ENCODE data around the gene TCF4. TPM values are rescaled to one million over a fixed set of nuclear protein-coding genes. Genes with fewer than 3 reads are reported as not detected.

The TCF4 gene
- polyA plus RNA-seq, 1 donor (not counting 4 experiments of a cell fraction or from before 2014, with no cell fraction given): 9.7 TPM

DNA sequence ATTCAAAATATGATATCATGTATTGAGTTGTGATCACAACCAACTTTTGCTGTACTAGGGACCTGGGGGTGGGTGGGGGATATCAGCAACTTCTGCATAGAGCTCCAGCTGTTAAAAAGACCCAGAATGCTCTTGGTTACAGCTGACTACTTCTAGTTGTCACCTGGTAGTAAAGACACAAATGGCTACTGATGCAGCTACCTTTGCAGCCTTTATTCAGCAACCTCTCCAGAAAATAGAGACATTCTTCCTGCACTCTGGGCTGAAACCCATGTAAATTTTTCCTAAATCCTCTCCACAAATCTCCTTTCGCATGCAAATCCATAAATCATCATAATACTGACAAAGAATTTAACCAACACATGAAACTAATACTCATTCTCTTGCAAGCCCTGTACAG lies 238.3 kb downstream of the TCF4 start:
- H3K79me2 ChIP-seq (ENCODE audit: control insufficient read depth, insufficient read depth, low read length): no peaks in the 10 kb centered on the region
- H3K27ac ChIP-seq (ENCODE audit: control insufficient read depth, insufficient read depth, low read length): no peak overlapping the region
- no peak overlapping the region for H2AFZ ChIP-seq (ENCODE audit: control insufficient read depth, low read length)
- no peaks in the 10 kb centered on the region for H3K9me1 ChIP-seq (ENCODE audit: control insufficient read depth, extremely low read depth, insufficient read depth, low read length)
- H3K4me1 ChIP-seq (ENCODE audit: control insufficient read depth, extremely low read depth, insufficient read depth, low read length): no peaks in the 10 kb centered on the region
- DNase-seq (ENCODE audit: low read depth, low spot score) (no peak), FAIRE-seq (no peak)
- dilution Hi-C loops (cut with MboI; ENCODE audit: extremely low pct_ligation_motif_present, low sequenced_read_pairs): no loop called here
- no peaks in the 10 kb centered on the region for H3K9me3 ChIP-seq (ENCODE audit: control insufficient read depth, low read depth, low read length)
- no peaks in the 10 kb centered on the region for H3K27me3 ChIP-seq (ENCODE audit: control insufficient read depth, extremely low read depth, insufficient read depth, low read length)
- H3K4me2 ChIP-seq (ENCODE audit: control insufficient read depth, extremely low read depth, insufficient read depth, low read depth, low read length): no peak overlapping the region
- H3K9ac ChIP-seq (ENCODE audit: control insufficient read depth, extremely low read depth, insufficient read depth, low read length): no peak overlapping the region
- no peak overlapping the region for H3K4me3 ChIP-seq (ENCODE audit: control insufficient read depth in 2 of 3, extremely low read depth in 1 of 3, insufficient read depth in 2 of 3, low read depth in 1 of 3, low read length in 3 of 3)
- H4K20me1 ChIP-seq (ENCODE audit: control insufficient read depth, extremely low read depth, insufficient read depth, low read length): no peaks in the 10 kb centered on the region
- no peaks in the 10 kb centered on the region for H3K36me3 ChIP-seq (ENCODE audit: control insufficient read depth in 2 of 2, extremely low read depth in 1 of 2, insufficient read depth in 2 of 2, low read length in 2 of 2)
- no peak for TF ChIP-seq EZH2 (IDR thresholded peaks at IDR 0.05; ENCODE audit: low read length)
- TF ChIP-seq, protein P1, sequence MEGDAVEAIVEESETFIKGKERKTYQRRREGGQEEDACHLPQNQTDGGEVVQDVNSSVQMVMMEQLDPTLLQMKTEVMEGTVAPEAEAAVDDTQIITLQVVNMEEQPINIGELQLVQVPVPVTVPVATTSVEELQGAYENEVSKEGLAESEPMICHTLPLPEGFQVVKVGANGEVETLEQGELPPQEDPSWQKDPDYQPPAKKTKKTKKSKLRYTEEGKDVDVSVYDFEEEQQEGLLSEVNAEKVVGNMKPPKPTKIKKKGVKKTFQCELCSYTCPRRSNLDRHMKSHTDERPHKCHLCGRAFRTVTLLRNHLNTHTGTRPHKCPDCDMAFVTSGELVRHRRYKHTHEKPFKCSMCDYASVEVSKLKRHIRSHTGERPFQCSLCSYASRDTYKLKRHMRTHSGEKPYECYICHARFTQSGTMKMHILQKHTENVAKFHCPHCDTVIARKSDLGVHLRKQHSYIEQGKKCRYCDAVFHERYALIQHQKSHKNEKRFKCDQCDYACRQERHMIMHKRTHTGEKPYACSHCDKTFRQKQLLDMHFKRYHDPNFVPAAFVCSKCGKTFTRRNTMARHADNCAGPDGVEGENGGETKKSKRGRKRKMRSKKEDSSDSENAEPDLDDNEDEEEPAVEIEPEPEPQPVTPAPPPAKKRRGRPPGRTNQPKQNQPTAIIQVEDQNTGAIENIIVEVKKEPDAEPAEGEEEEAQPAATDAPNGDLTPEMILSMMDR (optimal IDR thresholded peaks at IDR 0.05 in 1 of 3, IDR thresholded peaks at IDR 0.05 in 1 of 3, conservative IDR thresholded peaks at IDR 0.05 in 1 of 3; ENCODE audit: extremely low read depth in 1 of 3, insufficient read depth in 2 of 3, low read length in 3 of 3): no peak

DNA sequence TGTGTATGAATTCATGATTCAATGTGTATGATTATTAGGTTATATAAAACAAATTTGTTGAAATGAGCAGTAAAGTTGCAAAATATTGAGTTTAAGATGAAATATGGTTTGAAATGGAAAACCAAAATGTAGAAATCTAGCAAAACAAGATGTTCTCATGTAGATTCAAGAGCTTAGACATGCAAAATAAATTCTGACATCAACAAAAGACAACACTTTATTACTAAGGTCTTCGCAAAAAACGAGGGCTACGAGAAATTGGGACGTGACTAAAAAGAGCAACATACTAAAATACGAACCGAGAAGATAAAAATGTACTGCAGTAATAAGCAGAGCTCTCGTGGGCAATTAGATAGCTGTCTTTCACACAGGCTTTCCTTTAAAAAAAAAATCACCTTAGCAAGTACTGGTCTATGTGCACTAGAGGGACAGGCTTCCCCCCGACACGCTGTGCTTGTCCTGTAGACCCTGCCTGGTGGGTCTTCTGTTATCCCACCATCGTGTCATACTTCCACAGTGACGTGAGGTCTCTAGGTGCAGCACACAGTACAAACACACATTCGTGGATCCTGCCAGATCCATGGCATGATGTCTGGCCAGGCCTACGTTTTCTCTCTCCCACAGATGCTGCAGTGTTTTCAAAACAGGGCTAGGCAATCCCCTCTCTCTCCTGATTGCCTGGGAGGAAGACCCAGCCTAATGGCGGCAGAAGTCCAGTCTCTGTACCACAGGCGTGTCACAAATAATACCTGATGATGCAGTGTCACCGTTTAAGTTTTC lies 240.8 kb downstream of the TCF4 start:
- Histone ChIP-seq H3K4me3 (ENCODE audit: control insufficient read depth in 2 of 3, extremely low read depth in 1 of 3, insufficient read depth in 2 of 3, low read depth in 1 of 3, low read length in 3 of 3) (no peak overlapping the region), H3K9me1 (ENCODE audit: control insufficient read depth, extremely low read depth, insufficient read depth, low read length) (no peaks in the 10 kb centered on the region), H3K9ac (ENCODE audit: control insufficient read depth, extremely low read depth, insufficient read depth, low read length) (no peak overlapping the region), H3K79me2 (ENCODE audit: control insufficient read depth, insufficient read depth, low read length) (no peaks in the 10 kb centered on the region), H2AFZ (ENCODE audit: control insufficient read depth, low read length) (no peak overlapping the region), H3K36me3 (ENCODE audit: control insufficient read depth in 2 of 2, extremely low read depth in 1 of 2, insufficient read depth in 2 of 2, low read length in 2 of 2) (no peaks in the 10 kb centered on the region), H3K9me3 (ENCODE audit: control insufficient read depth, low read depth, low read length) (no peaks in the 10 kb centered on the region), H3K4me1 (ENCODE audit: control insufficient read depth, extremely low read depth, insufficient read depth, low read length) (no peaks in the 10 kb centered on the region), H3K4me2 (ENCODE audit: control insufficient read depth, extremely low read depth, insufficient read depth, low read depth, low read length) (no peak overlapping the region), H3K27me3 (ENCODE audit: control insufficient read depth, extremely low read depth, insufficient read depth, low read length) (no peaks in the 10 kb centered on the region), H3K27ac (ENCODE audit: control insufficient read depth, insufficient read depth, low read length) (no peak overlapping the region), H4K20me1 (ENCODE audit: control insufficient read depth, extremely low read depth, insufficient read depth, low read length) (no peaks in the 10 kb centered on the region)
- FAIRE-seq (no peak), DNase-seq (ENCODE audit: low read depth, low spot score) (no peak)
- TF ChIP-seq EZH2 (IDR thresholded peaks at IDR 0.05; ENCODE audit: low read length): no peak
- TF ChIP-seq, protein P1 (optimal IDR thresholded peaks at IDR 0.05 in 1 of 3, IDR thresholded peaks at IDR 0.05 in 1 of 3, conservative IDR thresholded peaks at IDR 0.05 in 1 of 3; ENCODE audit: extremely low read depth in 1 of 3, insufficient read depth in 2 of 3, low read length in 3 of 3): no peak
- dilution Hi-C loops (cut with MboI; ENCODE audit: extremely low pct_ligation_motif_present, low sequenced_read_pairs): no loop called here

All from keratinocyte (primary cell).